Measurements from ENCODE around the gene NDRG3. TPM values are rescaled to one million over a fixed set of nuclear protein-coding genes. Genes with fewer than 3 reads are reported as not detected.

NDRG3 gene
- total RNA-seq, 1 experiment from 2014 or later: 30.1 TPM

GRCh38 chr20:36688630-36689029 is 57.3 kb downstream of the NDRG3 start:
- Histone ChIP-seq H3K9ac (ENCODE audit: low read length) (no peak overlapping the region), H2AFZ (ENCODE audit: low read length) (no peak overlapping the region), H3K9me2 (replicated peaks; ENCODE audit: low read length) (no peaks in the 10 kb centered on the region), H3K36me3 (ENCODE audit: low read depth, low read length) (peaks cover 5% of the 10 kb centered on the region; the same call in 1 of the 2 replicates), H3K27me3 (ENCODE audit: low read length) (no peaks in the 10 kb centered on the region), H4K20me1 (ENCODE audit: low read length) (no peaks in the 10 kb centered on the region), H3K27ac (ENCODE audit: low read length) (no peak overlapping the region), H3K4me2 (ENCODE audit: low read length) (no peak overlapping the region), H3K79me2 (ENCODE audit: low read length) (no peaks in the 10 kb centered on the region), H3K4me1 (ENCODE audit: insufficient read depth, low read length) (no peaks in the 10 kb centered on the region), H3F3A (ENCODE audit: low read length, unreplicated experiment) (no peaks in the 10 kb centered on the region), H3K4me3 (ENCODE audit: low read length) (no peak overlapping the region), H3K9me3 (ENCODE audit: low read length) (no peaks in the 10 kb centered on the region)
- CTCF ChIA-PET: no interaction called here
- ATAC-seq (no peak), DNase-seq (no peak)
- BruUV-seq (replicated peaks): no TSS peak
- intact Hi-C loops (cut with micrococcal nuclease): no loop called here
- TF ChIP-seq EZH2phosphoT487 (IDR thresholded peaks at IDR 0.05; ENCODE audit: borderline replicate concordance, low read length) (no peak), CTCF (conservative IDR thresholded peaks at IDR 0.05; ENCODE audit: low read depth, low read length) (no peak), EZH2 (IDR thresholded peaks at IDR 0.05; ENCODE audit: low read length, unreplicated experiment) (no peak)
- POLR2A ChIA-PET (ENCODE audit: unreplicated experiment): no interaction called here

GRCh38 chr20:36687850-36688249 is 58.0 kb downstream of the NDRG3 start:
- ATAC-seq: no peak
- no peaks in the 10 kb centered on the region for H3K27me3 ChIP-seq (ENCODE audit: low read length)

More at GRCh38 chr20:36687850-36688249, 58.0 kb downstream of the NDRG3 start:
- POLR2A ChIA-PET (ENCODE audit: unreplicated experiment): no interaction called here
- Histone ChIP-seq H3K36me3 (ENCODE audit: low read depth, low read length) (peaks cover 5% of the 10 kb centered on the region; the same call in 1 of the 2 replicates), H3K9me3 (ENCODE audit: low read length) (no peaks in the 10 kb centered on the region), H3K79me2 (ENCODE audit: low read length) (no peaks in the 10 kb centered on the region), H3K9me2 (replicated peaks; ENCODE audit: low read length) (no peaks in the 10 kb centered on the region), H2AFZ (ENCODE audit: low read length) (no peak overlapping the region), H3K4me3 (ENCODE audit: low read length) (no peak overlapping the region), H3K27ac (ENCODE audit: low read length) (no peak overlapping the region), H3F3A (ENCODE audit: low read length, unreplicated experiment) (no peaks in the 10 kb centered on the region), H4K20me1 (ENCODE audit: low read length) (no peaks in the 10 kb centered on the region), H3K9ac (ENCODE audit: low read length) (no peak overlapping the region), H3K4me2 (ENCODE audit: low read length) (no peak overlapping the region), H3K4me1 (ENCODE audit: insufficient read depth, low read length) (no peaks in the 10 kb centered on the region)
- no peak for TF ChIP-seq EZH2 (IDR thresholded peaks at IDR 0.05; ENCODE audit: low read length, unreplicated experiment)
- TF ChIP-seq CTCF (conservative IDR thresholded peaks at IDR 0.05; ENCODE audit: low read depth, low read length): no peak
- TF ChIP-seq EZH2phosphoT487 (IDR thresholded peaks at IDR 0.05; ENCODE audit: borderline replicate concordance, low read length): no peak
- no TSS peak for BruUV-seq (replicated peaks)
- DNase-seq: no peak
- intact Hi-C loops (cut with micrococcal nuclease): no loop called here
- CTCF ChIA-PET: no interaction called here

Measured in PC-3 (cell line).